ENCODE results near the gene RFNG.

DNA sequence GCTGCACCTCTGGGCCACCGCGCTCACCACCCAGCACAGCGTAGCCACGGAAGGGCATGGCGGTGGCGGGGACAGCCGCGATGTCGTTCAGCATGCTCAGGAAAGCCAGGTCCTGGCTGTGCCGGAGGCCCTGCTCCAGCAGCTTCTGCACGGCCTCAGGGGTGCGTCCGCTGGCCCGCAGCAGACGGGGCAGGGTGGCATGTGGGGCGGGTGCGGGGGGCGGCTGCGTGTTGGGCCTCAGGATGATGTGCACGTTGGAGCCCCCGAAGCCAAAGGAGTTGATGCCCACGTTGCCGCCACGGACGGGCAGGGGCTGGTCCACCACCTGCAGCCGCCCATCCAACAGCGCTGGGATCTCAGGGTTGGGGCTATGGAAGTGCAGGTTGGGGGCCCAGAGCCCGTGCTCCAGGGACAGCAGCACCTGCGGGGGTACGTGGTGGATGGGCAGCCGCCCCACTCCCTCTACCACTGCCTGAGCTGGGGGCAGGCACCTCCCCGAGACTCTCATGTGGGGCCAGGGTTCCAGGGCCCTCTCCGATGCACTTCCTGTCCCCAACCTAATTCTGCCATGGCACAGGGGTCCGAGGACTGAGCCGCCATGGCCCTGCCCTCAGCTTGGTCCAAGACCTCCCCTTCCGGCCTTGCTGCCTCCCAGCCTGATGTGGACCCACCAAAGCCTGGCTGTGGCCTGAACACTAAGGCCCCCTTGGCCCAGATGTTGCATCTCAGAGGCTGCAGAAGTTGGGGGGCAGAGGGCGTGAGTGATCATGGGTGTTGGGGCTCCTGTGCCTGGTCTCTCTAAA is 39.9 kb upstream of the RFNG start:
- TF ChIP-seq, protein P1, sequence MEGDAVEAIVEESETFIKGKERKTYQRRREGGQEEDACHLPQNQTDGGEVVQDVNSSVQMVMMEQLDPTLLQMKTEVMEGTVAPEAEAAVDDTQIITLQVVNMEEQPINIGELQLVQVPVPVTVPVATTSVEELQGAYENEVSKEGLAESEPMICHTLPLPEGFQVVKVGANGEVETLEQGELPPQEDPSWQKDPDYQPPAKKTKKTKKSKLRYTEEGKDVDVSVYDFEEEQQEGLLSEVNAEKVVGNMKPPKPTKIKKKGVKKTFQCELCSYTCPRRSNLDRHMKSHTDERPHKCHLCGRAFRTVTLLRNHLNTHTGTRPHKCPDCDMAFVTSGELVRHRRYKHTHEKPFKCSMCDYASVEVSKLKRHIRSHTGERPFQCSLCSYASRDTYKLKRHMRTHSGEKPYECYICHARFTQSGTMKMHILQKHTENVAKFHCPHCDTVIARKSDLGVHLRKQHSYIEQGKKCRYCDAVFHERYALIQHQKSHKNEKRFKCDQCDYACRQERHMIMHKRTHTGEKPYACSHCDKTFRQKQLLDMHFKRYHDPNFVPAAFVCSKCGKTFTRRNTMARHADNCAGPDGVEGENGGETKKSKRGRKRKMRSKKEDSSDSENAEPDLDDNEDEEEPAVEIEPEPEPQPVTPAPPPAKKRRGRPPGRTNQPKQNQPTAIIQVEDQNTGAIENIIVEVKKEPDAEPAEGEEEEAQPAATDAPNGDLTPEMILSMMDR (IDR thresholded peaks at IDR 0.05; ENCODE audit: insufficient read depth, low read length): no peak
- TF ChIP-seq, protein P2, sequence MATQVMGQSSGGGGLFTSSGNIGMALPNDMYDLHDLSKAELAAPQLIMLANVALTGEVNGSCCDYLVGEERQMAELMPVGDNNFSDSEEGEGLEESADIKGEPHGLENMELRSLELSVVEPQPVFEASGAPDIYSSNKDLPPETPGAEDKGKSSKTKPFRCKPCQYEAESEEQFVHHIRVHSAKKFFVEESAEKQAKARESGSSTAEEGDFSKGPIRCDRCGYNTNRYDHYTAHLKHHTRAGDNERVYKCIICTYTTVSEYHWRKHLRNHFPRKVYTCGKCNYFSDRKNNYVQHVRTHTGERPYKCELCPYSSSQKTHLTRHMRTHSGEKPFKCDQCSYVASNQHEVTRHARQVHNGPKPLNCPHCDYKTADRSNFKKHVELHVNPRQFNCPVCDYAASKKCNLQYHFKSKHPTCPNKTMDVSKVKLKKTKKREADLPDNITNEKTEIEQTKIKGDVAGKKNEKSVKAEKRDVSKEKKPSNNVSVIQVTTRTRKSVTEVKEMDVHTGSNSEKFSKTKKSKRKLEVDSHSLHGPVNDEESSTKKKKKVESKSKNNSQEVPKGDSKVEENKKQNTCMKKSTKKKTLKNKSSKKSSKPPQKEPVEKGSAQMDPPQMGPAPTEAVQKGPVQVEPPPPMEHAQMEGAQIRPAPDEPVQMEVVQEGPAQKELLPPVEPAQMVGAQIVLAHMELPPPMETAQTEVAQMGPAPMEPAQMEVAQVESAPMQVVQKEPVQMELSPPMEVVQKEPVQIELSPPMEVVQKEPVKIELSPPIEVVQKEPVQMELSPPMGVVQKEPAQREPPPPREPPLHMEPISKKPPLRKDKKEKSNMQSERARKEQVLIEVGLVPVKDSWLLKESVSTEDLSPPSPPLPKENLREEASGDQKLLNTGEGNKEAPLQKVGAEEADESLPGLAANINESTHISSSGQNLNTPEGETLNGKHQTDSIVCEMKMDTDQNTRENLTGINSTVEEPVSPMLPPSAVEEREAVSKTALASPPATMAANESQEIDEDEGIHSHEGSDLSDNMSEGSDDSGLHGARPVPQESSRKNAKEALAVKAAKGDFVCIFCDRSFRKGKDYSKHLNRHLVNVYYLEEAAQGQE (IDR thresholded peaks at IDR 0.05; ENCODE audit: insufficient replicate concordance, low read depth): no peak
- TF ChIP-seq POLR2AphosphoS5 (IDR thresholded peaks at IDR 0.05; ENCODE audit: low read depth): peak; percentile 24
